NCI-H82 (cell line): ENCODE results near the gene STT3B.

Source experiments
- DNase-seq: peaks from one replicate; lab custom pipeline; 2025; lab: John Stamatoyannopoulos, UW

STT3B gene

DNA sequence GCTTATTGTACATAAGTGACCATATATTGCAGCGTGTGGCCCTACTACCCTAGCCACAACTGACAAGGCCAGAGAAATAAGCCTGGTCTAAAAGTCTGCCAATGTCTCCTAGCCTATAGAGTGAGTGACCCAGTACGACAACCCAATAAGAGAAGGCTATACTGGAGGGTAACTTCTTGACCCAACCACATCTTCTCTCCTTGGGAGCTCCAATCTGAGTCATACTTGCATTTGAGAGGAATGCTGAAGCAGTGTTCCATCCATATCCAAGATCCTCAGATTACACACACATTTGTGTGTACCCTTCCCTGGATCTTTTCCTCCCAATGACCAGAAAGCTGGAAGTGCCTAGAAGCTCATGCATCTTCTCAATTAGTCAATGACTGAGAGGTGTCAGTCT is 11.3 kb upstream of the STT3B start:
- no peak for DNase-seq

DNA sequence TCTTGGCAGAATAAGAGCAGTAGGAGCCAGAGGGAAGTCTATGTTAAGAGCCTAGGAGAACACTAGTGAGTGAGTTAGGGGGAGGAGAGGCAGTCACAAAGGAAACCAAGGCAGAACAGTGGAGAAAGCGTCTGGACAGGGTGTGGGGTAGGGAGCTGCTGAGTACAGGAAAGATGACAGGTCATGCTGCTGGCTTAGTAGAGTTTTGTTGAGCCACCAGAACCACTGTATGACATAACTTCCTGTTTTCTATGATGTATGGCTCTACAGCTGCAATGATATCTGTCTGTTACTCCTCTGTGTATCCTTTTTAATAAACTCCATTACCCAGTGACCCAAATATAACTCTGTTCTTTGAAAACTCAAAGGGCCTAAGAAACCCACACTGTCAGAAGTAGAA is 10.6 kb upstream of the STT3B start:
- no peak for DNase-seq

DNA sequence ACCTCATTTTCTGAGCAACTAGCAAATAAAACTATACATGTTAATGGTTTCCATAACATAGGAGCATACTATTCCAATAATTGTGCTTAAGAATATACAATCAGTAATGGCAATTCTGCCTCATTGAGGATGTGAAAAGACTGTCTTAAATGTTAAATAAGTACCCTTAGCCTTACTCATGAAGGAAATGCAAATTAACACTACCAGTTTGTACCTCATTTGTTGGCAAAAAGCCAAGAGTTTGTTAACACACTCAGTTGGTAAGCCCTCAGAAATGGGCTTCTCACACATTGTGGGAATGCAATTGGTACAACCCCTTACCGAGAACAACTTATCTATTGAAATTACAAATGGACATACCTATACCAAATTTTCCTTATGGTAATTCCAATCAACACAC is 9.2 kb upstream of the STT3B start:
- peak; percentile 23 for DNase-seq

DNA sequence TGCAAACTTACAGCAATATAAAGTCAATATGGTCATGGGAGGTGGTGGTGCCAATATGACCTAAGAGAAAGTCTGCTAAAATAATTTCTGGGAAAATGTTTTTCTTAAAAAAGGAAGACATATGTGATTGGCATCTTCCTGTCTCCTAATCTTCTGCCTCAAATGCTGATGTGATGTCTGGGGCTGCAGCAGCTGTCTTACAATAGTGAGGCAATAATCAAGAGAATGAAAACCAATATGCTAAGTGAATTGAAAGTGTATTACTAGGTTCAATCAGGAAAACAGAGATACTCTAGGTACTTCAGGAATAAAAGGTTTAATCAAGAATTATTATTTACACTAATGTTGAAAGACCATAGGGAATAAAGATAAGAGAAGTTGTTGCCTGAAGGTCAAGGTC is 7.2 kb upstream of the STT3B start:
- no peak for DNase-seq

DNA sequence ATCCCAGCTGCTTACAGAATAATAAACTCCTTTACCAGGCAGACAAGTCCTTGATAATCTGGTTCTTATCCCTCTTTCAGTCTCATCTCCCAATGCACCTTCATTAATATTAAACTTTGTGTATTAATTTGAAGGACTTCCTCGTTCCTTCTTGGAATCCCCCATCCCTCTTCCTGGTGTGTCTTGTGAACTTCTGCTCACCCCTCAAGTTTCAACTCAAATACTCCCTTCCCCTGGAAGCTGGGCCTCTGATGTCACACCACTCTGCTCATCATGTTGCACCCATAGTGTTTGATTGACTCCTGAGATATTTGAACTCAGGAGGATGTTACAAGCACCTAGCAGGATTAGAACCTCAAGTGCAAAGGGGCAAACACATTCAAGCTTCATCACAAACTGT is 3.3 kb upstream of the STT3B start:
- no peak for DNase-seq

DNA sequence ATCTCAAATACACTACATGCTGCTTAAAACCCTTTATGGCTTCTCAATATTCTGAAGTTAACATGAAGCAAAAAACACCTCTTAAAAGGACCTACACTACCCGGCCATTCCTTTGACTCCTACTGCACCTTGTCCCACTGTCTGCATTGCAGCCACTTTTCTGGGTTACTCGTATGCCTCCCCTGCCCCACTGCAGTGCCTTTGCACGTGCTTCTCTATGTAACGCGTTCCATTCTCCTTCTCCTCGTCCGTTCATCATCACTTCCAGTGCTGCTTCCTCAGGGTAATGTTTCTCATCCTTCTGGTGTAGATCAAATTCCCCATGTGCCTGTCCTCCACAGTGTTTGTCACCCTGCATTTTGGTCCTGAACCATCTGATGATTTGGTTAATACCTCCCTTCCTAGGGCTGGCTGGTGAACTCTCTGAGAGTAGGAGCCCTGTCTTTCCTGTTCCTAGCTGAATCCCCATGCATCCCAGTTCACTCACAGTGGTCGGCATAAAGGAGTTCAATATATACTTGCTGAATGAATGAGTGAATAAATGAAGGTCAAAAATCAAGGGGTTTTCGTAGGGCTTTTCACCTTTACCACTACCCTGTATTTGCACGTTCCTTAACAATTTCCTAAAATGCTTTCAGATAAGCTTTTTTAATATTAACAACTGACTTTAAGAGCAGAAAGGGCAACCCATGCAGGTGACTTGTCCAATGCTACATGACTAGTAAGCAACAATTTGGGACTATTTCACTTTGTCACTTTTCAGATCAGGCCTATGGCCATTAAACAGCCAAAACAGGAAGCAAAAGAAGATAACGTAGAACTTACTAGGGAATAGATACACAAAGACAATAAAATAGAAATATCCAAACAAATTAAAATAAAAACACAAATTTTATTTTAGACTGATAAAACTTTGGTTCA is 2.4 kb upstream of the STT3B start:
- no peak for DNase-seq

DNA sequence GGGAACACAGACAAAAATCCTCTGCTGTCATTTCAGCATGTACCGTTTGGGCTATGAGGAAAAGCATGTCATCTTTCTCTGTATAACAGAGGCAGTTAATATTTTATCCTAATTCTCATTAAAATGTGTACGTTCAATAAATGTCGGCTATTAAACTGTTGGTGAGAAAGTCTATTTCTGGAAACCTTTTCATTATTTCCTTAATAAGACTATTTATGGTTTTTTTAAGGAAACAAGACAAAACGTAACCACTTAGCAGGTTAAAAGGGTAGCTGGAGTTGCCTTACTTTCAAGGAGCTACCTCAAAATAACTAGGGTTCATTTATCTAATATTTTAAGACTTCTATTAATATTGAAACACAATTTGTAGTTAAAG is 1.8 kb upstream of the STT3B start:
- no peak for DNase-seq

DNA sequence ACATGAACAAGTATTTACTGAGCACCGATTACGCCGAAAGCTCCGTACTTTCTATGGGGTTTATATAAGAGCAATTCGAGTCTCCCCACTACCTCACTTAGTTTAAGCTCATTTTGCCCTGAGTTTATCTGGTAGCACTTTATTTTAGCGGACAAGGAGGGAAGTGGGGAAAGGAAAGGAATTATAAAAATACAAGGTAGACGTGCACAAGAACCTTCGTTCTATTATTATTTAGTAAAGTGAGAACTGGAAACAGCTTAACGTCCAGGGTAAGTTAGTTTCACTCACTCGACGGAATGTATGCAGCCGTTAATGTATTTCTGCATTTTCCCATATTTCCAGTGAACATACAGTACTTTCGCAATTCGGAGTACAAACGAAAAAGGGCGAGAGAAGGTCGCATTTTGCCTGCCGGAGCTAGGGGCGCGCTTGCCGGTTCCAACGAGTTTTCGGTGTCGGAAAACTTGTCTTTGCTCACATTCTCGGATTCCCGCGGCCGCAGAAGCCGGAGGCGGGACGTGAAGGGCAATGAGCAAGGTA is 1.2 kb upstream of the STT3B start:
- peak; percentile 42 for DNase-seq

DNA sequence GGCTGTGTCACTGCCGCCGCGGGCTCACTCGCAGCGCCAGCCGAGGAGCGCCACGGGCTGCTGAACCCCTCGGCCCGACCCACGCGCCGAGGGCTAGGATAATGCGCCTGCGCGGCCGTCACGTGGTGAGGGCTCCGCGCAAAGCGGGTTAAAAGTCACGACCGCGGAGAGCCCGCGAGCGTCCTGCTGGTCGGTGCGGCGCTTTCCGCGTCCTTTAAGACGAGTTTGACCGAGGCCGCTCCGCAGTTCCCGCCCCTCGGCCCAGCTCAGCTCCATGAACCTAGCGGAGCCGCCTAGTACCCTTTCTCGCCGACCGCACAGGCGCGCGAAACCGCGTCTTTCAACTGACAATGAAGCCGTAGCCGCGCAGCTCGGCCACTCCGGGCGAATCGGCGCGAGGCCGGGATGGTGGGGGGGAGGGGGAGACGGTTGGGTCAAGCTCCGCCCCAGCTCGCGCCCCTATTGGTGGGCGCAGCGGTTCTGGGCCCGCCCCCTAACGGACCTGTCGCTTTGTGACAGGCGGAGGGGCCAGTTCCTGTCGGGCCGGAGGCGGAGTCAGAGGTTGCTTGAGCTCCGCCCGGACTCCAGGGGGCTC is 636 bp upstream of the STT3B start:
- peak; percentile 98 for DNase-seq

DNA sequence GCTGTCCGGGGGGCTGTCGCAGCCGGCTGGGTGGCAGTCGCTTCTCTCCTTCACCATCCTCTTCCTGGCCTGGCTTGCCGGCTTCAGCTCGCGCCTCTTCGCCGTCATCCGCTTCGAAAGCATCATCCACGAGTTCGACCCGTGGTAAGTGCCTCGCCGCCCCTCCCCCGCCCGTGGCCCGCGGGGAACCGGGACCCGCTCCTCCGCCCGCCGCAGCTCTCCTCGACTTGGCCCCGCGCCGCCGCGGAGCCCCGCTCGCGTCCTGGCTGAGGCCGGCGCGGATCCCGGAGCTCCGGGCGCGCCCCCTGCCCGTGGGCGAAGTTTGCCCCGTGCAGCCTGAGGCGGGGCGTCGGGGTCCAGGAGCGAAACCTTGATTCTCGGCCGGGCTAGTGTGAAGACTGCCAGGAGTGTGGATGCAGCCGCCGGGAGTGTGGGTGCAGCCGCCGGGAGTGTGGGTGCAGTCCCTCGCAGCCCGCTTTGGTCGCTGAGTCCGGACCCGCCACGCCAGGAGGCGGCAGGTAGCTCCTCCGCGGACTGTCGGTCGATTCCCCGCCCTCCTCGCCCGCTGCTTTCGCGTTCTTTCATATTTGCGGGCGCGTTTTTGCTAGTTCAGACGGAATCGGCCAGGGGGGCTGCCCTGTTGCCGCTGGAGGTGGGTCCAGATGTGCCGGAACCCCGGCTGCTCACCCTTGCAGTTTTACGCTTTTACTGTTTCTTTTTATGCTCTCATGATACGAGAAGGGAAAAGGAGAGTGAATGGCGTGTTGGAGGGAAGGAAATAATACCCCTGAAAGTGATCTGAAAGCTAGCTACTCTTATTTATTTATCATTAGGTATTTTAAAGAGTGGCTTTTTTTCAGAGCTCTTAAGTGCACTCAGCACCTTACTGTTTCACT is 692 bp downstream of the STT3B start:
- peak; percentile 49 for DNase-seq

DNA sequence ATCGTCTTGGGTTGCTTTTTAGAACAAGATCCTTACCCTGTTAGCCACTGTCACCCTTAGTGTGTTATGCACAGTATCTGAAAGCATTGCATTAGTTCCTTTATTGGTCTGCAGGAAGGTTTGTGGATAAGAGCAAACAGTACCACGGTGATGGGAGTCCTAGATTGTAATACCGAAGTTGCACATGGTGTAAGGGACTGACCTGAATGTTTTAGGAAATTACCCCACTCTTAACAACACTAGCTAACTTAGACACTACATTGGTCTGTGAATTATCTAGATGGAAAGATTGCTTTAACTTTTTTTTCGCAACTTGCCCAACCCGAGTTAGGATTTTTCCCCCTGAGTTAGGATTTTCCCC is 1.3 kb downstream of the STT3B start:
- DNase-seq: peak; percentile 12

DNA sequence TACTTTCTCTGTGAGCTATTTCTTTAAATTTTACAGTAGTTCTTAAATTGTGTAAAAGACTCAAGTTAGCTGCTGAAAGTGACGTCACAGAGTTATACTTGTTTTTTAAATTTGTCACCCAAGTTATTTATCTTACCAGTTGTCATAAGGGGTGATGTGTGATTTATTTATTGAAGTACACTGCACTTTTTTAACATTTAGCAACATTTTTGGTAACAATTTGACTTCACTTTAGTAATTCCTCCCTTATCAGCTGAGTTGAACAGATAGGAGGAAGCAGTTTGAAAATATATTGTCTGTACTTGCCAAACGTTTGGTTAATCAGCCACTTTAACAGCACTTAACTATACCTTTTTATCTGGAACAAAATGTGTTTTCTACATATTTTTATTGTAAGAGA is 3.8 kb downstream of the STT3B start:
- no peak for DNase-seq

DNA sequence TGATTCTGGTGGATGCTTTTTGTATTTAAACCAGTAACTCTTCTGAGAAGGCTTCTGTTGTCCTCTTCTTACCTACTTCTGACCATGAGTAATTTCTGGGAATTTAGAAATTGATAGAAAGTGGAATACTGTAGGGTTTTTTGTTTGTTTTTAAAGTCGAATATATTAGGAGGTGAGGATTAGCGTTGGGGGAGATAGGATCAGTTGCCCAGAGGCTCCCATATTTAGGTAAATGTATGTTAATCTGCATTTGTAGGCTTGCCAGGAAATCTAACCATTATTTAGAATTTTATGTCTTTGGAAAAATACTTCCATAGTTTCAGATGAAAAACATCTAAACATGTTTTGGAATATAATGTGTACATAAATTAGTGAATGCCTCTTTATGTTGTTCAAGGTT is 6.1 kb downstream of the STT3B start:
- DNase-seq: no peak

DNA sequence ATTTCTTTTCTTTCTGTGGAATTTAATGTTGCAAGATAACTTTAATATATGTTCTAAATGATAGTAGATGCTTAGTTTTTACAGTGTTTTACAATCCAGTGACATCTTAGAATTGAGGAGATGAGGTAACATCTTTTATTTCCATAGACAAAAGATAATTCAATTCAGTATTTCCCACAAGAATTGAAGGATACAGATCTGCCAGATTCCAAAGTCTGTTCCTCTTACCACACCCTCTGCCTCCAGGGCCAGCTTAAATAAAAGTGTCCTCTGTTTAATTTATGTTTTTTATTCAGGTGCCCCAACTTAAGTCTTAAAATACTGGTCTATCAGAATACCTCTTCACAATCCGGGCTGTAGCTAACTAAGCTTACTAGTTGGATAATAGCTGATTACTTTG is 6.5 kb downstream of the STT3B start:
- DNase-seq: no peak

DNA sequence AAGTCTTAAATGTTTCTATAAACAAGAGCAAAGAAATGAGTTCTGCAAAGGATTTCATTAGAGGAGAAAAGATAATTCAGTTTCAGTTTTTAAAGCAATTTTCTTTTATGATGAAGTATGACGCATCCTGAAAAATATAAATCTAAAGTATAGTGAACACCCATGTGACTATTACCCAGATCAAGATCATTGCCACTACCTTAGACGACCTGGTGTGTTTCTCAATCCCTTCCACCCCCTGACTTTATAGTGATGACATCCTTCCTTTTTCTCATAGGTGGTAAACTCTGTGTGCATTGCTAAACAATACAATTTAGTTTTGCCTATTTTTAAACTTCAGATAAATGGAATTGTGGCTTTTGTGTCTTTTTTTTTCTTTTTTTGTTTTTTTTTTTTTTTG is 8.4 kb downstream of the STT3B start:
- no peak for DNase-seq

DNA sequence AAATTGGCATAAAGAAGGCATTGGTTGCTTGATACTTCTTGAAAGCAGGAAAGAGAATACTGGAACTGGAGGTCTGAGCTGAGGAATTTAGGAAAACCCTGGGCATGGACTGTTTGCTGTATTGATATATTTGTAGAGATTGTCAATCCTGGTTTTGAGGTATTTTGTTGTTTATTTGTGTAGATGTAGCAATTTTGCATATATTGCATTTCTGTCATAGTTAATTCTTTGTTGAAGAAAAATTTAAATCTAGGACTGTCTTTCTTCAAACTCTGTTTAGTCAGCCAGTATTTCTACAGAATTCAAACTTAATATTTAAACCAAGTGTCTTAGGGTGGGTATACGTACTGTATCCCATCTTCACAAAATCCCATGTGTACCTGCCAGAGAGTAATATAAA is 9.5 kb downstream of the STT3B start:
- no peak for DNase-seq

DNA sequence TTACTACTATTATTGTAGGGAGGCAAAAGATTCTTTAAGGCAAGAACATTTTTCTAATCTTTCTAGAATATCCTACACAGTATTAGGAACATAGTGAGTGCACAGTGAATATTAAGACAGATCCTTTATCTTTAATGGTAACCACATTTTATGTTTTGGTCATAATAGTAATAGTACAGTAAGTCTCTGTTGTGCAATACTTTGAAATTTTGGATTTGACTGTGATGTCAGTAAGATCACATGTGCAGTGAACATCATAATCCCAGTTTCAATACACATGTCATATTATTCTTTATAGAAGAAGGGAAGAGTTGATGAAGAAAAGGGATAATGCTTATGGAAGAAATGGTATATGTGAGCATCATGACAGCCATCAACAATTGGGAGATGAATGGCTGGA is 10.7 kb downstream of the STT3B start:
- no peak for DNase-seq

DNA sequence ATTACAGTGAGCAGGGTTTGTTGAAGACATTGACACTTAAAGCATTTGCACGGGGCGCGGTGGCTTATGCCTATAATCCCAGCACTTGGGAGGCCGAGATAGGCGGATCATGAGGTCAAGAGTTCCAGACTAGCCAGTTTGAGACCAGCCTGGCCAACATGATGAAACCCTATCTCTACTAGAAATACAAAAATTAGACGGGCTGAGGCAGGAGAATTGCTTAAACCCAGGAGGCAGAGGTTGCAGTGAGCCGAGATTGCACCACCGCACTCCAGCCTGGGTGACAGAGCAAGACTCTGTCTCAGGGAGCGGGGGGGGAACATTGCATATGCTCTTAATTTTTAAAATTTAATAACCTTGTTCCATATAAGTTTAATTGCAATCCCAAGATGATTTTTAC is 11.9 kb downstream of the STT3B start:
- peak; percentile 66 for DNase-seq

DNA sequence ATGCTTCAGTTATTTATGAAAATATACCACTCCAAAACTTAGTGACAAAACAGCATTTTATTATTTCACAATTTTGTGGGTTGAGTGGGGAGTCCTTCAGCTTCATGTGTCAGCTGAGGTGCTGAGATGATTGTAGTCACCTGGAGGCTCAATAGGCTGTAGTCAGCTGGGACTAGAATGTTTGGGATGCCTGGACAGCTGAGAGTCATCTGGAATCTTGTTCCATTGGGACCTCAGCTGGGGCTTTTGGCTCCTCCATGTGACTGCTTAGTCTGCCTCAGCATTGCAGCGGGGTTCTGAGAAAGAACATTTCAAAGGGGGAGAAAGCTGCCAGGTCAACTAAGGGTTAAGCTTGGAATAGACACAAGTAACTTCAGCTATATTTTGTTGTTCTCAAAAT is 13.4 kb downstream of the STT3B start:
- no peak for DNase-seq

DNA sequence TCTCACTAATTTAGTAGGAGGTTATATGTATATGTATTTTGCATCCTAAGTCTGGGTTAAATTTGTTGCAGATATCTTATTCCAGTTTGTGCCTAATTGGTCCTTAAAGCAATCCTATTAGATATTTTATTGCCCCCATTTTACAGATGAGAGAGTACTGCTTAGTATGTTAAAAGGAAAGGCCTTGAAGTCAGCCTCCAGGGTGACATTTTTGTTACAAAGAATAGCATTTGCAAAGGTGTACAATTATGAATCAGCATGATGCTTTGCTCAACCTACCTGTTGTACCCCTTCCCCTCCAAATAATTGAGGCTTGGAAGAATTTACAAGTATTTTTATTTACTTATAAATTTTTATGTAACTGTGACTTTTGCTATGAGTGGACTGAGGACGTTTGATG is 14.0 kb downstream of the STT3B start:
- DNase-seq: no peak

DNA sequence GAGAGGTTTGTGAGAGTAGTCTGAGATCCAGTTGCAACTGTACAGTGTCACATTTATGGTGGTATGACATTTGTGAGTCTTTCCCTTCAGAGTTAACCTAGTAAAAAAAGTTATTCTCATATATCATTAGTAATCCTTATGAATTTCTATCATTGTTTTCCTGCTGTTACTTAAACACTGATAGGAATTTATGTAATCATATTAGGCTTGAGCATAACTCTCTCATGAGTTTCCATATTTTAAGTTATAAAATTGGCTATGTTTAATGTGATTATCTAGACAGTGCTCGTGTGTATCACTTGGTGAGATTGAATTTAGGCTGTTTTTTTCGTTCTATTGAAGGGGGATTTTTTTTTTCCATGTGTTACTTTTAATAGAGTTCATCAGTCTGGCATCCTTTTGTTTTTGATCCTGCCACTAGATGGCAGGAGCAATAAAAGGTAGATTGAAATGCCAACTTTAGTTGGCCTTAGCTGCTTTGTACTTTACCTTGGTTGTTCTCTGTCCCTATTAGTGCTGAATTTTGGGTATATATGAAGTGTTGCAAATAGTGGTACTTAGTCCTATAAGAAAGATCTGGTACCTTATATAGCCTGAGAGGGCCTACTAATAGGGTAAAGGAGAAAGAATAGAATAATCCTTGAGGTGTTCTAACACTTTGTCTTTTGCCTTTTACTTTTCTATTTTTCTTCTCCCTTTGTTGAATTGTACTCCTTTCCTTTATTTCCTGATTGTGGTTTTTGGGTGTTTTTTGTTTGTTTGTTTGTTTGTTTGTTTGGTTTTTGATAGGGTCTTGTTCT is 17.9 kb downstream of the STT3B start:
- peak; percentile 23 for DNase-seq

DNA sequence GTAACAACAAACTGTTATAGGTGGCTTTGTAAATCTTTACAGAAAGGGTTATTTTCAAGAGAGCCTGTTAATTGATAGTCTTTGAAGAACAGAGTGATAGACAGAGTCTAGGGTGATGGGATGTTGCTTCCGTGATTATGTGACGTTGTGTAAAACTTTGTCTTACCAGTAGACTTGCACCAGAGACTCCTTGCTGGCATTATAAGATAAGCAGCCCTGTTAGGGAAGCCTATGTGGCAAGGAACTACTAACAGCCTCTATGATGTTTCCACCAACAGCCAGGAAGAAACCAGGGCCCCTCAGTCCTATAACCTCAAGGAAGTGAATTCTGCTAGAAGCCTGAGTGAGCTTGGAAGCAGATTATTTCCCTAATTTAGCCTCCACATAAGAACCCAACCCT is 18.9 kb downstream of the STT3B start:
- no peak for DNase-seq
